HG02763 (cell line): ENCODE results near the gene C3orf70.
"Not testable (repeated sequence)": the region's sequence is repeated elsewhere in the genome, so short reads cannot be mapped to it uniquely, and the experiment has no call there.

Source experiments
- ATAC-seq: cut with Tn5 transposase; IDR thresholded peaks from one replicate; pipeline ENCODE4 v1.9.1; 2021; ENCODE audit warnings: mild to moderate bottlenecking, moderate library complexity; ENCODE audit not compliant: unreplicated experiment

The C3orf70 gene

DNA sequence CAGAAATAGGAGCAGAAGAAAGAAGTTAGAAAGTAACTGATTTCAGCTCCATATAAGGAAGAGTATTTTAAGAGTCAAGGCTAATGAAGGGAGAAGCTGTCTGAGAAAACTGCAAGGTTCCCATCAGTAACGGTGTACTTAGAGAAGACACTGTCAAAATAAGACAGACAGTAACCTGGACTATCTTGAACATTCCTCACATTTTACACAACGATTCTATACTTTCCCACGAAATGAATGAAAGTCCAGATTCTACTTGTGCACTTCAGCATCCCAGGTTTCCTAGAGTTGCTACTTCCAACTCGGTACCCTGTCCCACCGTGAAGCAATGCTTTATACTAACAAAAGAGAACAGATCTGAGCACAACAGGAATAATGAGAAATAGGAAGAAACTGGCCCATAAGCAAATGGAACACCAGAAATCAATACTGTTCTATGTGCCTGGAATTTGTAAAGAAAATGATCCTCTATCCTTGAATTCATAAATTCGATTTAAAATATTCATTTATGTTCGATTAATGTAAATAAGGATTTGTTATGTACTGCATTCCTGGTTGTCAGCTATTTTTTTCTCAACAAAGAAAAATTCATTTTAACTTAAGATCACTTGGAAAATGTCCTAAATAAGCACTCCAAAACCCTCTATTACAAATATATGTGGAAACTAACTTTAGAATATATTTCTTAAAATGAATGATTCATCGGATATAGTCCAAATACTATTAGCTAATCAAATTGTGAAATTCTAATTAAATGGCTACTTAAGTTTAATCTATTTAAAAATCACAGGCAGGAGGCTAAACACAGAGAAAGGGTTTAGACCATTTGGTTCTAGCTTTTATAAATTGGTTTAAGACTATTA, 1.5 kb downstream of the C3orf70 start:
- no peak for ATAC-seq

GRCh38 chr3:185150561-185150960, 2.3 kb downstream of the C3orf70 start:
- no peak for ATAC-seq

- ATAC-seq, result no peak
These were observed 3.3 kb downstream of the C3orf70 start for GRCh38 chr3:185149591-185149990.

- ATAC-seq, result no peak
These were observed 7.3 kb downstream of the C3orf70 start for GRCh38 chr3:185145511-185145910.

DNA sequence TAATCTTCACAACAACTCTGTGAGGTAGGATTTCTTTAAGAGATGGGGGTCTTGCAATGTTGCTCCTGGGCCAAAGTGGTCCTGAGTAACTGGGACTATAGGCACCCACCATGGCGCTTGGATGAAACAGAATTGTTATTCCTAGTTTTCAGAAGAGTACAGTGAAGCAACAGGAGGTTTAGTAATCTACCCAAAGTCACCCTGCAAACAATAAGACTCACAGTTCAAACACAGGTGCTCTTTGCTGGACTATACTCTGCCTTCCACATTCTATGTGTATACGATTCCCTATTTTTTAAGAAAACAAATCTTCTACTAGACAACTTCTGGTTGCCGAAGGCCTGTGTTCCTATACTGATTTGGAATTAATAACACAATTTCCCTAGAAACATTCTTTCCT, 8.1 kb downstream of the C3orf70 start:
- no peak for ATAC-seq

DNA sequence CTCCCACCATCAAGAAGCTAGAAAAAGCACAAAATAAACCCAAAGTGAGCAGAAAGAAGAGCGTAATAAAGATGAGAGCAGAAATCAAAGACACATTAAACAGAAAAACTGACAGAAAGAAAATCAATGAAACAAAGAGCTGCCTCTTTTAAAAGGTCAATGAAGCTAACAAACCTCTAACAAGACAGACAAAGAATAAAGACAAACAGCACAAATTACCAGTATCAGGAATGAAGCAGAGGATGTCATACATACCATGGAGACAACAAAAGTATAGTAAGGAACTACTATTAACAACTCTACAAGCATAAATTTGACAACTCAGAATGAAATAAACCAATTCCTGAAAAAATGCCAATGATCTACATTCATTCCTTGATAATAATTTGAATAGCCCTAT, 15.0 kb downstream of the C3orf70 start:
- ATAC-seq, result no peak

- no peak for ATAC-seq
These were observed 18.4 kb downstream of the C3orf70 start for GRCh38 chr3:185134509-185134908.

DNA sequence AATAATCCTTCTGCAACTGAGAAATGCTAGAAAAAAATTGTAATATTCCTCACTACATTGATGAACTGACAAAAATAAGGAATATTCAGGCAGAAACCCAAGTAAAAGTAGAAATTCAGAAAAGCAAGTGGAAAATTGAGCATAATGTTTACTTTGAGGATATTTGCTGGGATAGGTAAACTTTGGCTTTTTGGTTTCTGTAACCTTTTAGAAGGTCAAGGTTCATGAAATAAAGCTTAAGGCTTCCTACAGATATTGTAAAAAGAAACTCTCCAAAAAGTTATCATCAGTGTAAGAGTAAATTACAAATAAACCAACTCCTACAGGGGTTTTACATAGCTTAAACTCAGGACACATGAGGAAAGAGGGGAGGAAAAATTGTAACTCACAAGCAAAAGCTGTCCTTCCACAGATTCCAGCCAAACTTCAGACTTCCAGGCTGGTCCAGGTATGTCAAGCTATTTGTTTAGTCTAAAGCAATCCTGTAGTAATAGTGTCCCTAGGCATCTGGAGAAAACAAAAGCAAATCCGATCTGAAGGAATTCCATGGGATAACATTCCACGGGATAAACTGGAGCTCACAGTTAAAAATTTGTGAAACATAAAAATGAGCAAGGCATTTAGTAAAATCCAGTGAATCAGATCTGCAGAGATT, 21.1 kb downstream of the C3orf70 start:
- ATAC-seq, result no peak

DNA sequence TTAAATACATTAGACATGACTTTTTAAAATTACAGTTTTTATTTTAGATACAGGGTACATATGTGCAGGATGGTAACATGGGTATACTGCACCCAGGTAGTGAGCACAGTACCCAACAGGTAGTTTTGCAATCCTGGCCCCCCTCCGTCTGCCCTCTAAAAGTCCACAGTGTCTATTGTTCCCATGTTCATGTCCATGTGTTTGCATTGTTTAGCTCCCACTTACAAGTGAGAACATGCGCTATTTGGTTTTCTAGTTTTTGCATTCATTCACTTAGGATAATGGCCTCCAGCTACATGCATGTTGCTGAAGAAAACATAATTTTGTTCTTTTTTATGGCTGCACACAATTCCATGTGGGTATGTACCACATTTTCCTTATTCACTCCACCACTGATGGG, 23.8 kb downstream of the C3orf70 start:
- ATAC-seq, result no peak

GRCh38 chr3:185126201-185126600, 26.7 kb downstream of the C3orf70 start:
- no peak for ATAC-seq

GRCh38 chr3:185120126-185120525, 32.7 kb downstream of the C3orf70 start:
- no peak for ATAC-seq

DNA sequence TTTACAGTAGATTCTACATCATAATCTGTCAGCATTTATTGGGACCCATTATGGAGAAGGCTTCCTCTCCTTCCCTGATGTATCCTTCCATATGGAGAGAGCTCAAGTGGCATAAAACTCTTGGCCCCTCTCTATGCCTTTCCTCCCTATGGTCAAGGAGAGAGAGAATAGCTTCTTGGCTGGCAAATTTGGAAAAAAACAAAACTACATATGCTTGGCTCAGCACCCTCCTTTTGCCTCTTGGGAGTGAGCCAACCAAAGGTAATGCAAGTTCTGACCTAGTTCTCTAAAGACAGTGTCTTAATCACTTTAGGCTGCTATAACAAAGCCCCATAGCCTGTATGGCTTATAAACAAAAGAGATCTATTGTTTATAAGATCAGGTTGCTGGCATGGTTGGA, 37.5 kb downstream of the C3orf70 start:
- no peak for ATAC-seq

- ATAC-seq, result no peak
These were observed 38.1 kb downstream of the C3orf70 start for GRCh38 chr3:185114756-185115155.

DNA sequence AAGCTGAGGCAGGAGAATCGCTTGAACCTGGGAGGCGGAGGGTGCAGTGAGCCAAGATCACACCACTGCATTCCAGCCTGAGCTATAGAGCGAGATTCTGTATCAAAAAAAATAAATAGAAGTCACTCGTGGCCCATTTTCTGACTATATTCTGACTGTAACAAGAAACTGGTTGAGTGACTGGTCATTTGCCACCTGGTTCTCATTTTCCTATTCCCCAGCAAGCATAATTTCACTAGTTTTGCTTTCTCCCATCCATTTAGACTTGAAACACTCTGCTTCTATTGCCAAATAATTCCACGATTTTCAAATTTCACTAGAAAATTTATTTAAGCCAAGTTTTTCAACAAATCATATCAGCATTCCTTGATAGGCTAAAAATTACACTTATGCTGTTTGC, 40.7 kb downstream of the C3orf70 start:
- ATAC-seq, result no peak

DNA sequence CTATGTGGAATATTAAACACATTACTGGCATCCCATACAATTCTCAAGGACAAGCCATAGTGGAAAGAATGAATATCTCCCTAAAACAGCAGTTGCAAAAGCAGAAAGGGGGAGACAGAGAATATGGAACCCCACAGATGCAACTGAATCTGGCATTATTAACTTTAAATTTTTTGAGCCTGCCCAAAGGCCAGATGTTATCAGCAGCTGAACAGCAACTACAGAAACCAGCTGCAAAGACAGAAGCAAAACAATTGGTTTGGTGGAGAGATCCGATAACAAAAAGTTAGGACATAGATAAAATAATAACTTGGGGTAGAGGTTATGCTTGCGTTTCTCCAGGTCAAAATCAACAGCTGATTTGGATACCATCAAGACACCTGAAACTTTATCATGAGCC, 43.8 kb downstream of the C3orf70 start:
- ATAC-seq, result not testable (repeated sequence)

DNA sequence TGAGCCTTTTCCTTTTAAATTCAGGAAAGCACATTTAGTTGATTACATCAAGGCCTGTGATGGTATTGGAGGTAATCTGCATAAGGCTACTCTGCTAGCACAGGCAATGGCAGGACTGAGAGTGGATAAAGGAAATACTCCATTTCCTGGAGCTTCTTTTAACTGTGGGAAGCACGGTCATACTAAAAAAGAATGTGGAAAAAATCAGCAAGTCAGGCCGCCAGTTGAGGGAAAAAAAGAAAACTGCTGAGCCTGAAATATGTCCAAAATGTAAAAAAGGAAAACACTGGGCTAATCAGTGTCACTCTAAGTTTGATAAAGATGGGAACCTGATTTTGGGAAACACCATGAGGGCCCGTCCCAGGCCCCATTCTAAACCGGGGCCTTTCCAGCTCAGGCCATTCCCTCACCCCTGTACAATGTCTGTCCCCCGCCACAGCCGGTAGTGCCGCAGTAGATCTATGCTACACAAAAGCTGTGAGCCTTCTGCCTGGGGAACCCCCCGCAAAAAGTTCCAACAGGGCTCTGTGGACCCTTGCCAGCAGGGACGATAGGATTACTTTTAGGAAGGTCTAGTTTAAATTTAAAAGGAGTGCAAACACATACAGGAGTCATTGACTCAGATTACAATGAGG, 46.5 kb downstream of the C3orf70 start:
- not testable (repeated sequence) for ATAC-seq

DNA sequence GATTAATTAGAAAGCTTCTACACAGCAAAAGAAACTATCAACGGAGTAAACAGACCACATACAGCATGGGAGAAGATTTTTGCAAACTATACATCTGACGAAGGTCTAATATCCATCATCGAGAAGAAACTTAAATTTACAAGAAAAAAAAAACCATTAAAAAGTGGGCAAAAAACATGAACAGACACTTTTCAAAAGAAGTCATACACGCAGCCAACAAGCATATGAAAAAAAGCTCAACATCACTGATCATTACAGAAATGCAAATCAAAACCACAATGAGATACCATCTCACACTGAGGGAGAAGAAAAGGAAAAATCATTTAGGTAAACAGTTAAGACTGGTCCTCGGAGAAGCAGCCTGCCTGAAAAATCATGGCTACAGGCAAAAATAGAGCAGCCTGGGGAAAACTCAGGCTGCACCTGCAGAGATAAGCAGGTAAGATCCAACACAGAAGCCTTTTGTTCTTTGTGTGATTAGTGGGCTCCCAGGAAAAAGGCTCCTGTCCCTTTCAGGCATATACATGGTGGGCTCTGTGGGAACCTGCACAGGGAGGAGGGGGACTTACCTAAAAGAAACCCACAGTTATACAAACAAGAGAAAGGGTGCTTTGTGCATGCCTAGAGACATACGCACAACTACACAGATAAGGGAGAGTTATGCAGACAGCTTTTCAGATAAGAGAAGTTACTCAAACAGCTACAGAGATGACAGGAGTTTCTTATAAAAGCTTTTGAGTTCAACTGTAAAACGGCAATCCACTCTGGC, 49.3 kb downstream of the C3orf70 start:
- no peak for ATAC-seq

GRCh38 chr3:185094697-185095096, 58.2 kb downstream of the C3orf70 start:
- no peak for ATAC-seq

- no peak for ATAC-seq
These were observed 59.7 kb downstream of the C3orf70 start for GRCh38 chr3:185093116-185093515.

DNA sequence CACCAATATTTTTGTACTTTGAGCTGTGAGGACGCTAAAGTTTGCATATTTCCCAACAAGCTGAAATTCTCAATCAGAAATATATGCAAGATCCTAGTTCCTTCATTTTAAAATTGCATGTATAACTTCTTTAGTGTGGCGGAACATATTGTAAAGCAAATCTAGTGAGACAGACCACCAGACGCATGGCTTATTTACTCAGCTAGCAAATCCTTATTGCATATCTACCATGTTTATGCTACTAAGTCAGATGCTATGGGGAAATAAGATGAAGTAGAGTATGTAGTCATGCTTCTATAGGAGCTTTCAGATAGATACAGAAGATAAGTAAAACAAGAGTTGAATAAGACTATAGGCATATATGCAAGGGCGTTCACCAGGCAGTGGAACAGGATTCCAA, 62.0 kb downstream of the C3orf70 start:
- ATAC-seq, result no peak

GRCh38 chr3:185089751-185090150, 63.1 kb downstream of the C3orf70 start:
- ATAC-seq, result no peak
